HUDEP-2 (cell line): ENCODE data around the gene BTRC.
"Not testable (repeated sequence)": the region's sequence is repeated elsewhere in the genome, so short reads cannot be mapped to it uniquely, and the experiment has no call there.

ENCODE experiments used
- DNase-seq, 76 experiments: peaks; one replicate each; lab custom pipeline; 2025; ENCODE audit not compliant: unreplicated experiment in 76 of 76; lab: John Stamatoyannopoulos, UW

The BTRC gene

DNA sequence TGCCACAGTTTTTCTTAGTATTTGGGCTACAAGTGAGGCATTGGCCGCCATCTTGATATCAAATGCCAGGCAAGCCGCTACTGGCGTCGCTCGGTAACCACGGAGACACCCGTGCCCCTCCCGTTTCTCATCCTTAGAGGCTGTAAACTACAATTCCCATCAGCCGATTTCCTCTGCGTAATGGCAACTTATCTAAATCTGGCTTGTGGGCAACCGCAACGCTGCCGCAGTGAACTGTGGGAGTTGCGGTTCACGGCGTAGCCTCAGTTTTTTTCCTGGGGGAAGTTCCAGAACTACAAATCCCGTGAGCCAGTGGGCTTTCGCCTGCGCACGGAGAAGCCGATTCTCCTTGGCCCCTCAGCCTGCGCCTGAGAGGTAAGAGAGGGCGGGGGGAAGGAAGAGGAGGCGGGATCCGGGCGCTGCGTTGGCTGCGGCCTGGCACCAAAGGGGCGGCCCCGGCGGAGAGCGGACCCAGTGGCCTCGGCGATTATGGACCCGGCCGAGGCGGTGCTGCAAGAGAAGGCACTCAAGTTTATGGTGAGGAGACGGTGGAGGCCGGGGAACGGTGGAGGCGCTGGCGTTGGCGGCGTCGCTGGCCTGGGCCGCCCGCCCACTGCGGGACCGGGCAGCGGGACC is at the start of gene BTRC:
TSS of gene BTRC (plus strand) at position 474 of the 636 bp plus-strand sequence. CDS start at position 490, 16 bp downstream.
- DNase-seq, result peak in 75 of 76 experiments; percentile 44 to 99 (median 95)

DNA sequence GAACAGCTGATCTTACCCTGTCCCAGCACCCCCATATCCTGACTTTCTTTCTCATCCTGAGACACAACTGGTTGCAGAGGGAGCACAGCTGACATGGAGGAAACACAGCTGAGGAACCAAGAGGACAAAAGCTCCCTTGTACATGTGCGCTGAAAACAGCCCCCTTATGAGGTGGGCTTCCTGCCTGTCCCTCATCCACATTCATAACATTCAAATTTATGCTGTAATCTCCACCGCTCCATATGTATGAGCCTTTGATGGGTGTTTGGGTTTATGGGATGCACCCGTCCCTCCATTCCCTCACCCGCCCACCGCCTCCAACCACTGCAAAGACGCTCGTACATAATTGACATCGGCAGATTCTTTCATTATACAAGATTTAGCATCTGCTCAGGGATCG is 49.6 kb upstream of the BTRC start:
- no peak for DNase-seq

DNA sequence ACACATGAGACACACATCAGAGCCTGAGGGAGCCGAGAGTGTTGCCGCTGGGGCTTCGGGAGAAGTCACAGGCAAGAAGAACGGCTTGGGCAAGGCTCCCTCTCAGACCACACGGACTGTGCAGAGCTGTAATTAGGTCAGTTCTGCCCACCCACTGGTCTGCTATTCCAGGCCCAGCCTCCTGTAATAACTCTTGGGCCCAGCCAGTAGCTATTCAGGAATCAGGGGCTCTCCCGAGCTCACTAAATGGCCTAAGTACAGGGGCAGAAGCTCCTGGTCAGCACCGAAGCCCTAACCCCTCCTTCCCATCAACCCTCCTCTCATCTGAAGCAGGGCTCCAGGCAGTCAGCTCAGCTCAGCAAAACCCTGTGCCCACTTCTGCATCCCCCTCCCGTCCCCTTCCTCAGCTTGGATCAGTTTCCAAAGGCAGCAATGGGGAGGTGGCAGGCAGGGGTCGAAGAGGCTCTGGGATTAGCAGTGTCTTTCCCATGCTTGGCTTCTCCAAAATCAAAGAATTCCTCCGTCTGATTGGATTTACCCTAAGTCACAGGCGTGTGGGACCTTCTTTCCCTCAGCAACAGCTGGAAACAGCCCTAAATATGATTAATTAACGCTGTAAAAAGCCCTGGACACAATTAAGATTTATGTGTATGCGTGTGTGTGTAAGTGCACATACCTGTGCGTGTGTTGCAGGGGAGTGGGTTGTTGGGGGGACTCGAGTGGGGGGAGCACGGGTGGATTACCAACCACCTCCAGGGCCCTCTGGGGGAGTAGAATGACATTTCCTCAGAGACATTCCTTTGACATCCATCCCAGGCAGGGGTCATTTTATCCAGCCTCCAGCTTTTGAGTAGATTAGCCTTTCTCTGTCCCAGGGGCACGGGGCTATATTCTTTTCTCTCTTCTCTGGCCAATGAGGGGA is 48.4 kb upstream of the BTRC start:
- DNase-seq, result no peak

- peak in 4 of 76 experiments; percentile 6 to 19 (median 10) for DNase-seq
These were observed 45.9 kb upstream of the BTRC start for GRCh38 chr10:101308051-101308450.

- DNase-seq, result no peak
These were observed 43.3 kb upstream of the BTRC start for GRCh38 chr10:101310529-101311184.

GRCh38 chr10:101311185-101312066 is 42.5 kb upstream of the BTRC start:
- DNase-seq, result peak in 1 of 76 experiments; percentile 5

DNA sequence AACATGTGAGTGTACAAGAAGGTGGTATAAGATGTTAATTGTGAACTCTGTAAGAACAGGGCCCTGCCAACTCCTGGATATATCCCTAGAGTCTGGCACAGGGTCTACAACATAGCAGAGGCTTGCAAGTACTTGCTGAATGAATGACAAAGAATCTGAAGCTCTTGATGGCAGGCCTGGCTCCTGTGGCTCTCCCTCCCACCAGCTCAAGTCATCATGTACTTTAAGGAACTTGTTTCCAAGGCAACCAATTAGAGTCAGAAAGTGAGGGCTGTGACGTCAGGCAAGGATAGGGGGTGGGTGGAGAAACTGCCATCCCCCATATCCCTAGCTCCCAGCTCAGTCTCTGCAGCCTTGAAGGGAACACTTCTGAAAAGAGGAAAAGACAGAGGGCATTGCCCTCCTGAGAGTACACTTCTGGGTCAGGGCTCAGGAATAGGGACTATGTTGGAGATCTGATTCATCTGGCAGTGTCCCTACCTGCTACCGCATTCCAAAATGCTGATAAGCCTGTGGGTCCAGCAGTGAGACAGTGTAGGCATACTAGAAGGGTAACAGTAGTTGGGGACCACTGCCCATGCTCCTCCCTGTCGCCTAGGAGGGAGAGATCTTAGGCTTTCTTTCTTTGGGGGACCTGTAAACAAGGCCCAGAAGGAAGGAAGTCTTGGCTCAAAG is 34.6 kb upstream of the BTRC start:
- DNase-seq, result no peak

DNA sequence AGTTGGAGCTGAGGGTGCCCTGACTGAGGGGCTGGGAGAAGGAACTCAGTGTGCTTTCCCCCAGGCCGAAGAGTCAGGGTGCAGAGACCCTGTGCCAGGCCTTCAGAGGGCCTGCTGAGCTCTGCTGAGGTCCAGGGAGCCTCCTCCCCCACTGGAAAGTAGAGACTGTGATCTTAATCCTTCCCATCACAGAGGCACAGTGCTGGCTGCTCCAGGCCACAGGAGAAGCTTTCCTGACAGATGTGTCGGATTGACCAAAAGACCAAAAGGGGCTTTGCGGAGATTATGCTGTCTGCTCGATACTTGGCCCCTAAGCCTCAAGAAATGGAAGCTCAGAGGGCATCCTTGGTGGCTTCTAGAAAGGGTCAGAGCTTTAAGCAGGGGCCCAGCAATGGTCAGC is 32.9 kb upstream of the BTRC start:
- no peak for DNase-seq

DNA sequence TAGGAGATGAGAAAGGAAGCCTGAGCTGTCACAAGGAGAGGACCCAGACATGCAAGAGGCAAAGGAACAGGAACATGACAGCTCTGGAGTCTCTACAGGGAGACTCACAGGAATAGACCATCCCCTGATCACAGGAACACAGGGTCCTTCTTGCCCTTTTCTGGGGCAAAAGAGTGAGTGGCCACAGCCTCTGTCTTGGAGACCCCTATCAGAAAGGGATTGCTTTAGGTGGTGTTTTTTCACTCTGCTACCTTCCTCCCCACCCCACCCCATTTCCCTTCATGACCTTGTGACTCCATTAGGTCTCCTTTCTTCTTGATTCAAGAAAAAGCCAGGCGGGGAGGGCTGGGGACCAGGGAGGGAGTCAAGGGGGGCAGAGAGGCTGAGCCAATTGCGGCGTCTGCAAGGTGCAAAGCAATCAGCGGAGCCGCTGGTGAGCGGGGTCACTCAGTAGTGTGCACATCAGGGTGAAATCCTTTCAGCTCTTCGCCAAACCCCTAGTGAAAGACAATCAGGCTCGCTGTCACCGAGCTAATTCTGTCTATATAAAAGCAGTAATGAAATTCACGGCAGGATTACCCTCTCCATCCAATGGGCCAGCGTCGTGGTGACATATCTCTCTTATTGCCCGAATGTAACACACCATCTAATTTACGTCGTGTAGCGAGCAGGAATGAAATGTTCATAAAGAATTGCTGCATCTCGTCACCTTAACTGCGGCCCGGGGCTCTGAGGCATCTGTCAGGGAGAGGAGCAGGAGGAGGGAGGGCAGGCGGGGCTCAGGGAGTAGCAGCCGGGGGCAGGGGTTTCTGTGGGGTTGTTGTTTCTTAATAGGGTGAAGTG is 31.5 kb upstream of the BTRC start:
- no peak for DNase-seq

DNA sequence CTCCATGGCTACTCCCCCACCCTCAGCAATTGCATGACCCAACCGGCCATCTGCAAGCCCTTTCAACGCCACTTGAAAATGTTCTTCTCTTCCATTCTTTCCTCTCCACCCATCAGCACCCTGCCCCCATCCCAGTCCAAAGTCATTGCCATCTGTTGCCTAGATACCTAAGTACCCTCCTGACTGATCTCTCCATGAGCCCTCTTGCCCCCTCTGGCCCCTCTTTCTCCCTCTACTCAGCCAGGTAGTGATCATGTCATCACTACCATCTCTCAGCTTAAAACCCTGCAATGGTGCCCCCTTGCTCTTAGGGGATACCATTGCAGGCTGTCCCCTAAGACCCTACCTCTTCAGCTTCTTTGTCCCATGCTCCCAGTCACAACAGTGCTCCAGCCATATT is 30.5 kb upstream of the BTRC start:
- DNase-seq, result no peak

DNA sequence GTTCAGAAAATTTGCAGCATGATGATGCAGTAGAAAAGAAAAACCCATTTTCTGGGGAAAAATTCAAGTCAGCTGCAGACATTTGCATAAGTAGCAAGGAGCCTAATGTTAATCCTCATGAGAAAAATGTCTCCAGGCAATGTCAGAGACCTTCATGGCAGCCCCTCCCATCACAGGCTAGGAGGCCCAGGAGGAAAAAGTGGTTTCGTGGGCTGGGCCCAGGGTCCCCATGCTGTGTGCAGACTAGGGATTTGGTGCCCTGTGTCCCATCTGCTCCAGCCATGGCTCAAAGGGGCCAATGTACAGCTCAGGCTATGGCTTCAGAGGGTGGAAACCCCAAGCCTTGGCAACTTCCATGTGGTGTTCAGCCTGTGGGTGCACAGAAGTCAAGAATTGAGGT is 26.5 kb upstream of the BTRC start:
- not testable (repeated sequence) for DNase-seq

DNA sequence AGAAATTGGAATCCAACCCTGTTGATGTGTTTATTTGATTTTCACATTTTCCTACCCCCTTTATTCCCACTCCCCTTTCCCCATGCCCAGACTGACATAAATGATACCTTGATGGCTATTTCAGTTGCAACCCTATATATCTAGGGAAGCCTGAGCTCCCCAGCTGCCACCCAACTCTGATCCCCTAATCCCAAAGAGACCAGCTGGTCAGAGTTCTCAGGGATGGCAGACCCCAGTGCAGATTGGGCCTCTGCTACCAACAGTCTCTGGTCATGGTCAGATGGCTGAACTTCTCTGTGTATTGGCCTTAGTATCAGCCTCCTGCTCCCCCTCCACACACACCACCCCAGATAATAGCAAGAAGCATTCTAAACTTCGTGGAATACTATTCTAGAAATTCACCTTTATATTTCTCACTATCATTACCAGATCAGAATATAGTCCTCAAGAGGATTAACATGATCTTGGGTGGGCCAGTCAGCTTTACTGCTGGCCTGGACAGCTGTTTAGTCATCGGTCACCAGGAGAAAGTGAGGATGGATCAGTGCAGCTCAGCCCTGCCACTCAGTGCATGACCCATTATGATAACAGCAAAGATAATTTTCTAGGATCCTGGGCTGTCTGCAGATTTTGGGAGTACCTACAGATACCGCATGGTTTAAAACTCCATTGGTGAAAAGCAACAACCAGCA is 24.5 kb upstream of the BTRC start:
- no peak for DNase-seq

DNA sequence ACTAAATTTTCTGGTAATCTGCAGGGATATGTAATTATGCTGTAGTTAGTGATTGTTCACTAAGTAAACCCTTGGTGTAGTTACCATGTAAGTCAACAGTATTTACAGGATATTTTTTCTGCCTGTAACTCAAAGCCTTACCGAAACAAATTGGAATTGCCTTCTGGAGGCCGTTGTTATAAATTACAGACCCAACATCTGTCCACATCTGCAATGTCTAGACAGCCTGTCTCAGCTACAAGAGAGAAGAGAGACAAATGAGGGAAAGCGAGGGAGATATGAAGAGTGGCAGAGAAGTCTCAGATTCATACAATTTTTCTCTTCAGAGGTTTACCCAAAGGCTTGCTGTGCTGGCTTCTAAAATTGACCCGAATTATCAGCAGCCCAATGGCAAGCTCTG is 23.7 kb upstream of the BTRC start:
- DNase-seq, result no peak

- no peak for DNase-seq
These were observed 23.2 kb upstream of the BTRC start for GRCh38 chr10:101330631-101331225.

DNA sequence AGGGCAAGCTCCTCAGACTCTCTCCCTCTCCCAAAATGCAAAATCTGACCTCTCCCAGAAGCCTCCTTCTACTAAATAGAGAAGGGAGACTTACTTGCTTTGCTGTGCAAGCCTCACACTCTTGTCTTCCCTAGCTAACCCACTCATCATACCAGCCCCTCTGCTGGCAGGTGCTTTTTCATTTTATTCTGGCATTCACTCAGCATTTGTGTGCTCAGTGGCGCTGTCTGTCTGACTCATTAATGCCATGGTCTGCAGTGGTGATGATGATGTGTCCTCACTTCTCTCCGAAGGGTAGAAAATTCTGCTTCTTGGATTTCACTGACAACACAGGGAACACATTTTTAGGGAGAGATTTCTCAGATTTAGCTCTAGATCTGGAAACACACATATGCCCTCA is 22.0 kb upstream of the BTRC start:
- no peak for DNase-seq

DNA sequence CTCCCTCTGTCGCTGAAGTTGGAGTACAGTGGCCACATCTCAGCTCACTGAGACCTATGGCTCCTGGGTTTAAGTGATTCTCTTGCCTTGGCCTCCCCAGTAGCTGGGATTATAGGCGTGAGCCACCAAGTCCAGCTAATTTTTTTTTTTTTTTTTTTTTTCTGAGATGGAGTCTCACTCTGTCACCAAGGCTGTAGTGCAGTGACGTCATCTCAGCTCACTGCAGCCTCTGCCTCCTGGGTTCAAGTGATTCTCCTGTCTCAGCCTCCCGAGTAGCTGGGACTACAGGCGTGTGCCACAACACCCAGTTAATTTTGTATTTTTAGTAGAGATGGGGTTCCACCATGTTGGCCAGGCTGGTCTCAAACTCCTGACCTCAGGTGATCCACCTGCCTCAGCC is 19.7 kb upstream of the BTRC start:
- not testable (repeated sequence) for DNase-seq

GRCh38 chr10:101336382-101336781 is 17.6 kb upstream of the BTRC start:
- no peak for DNase-seq

DNA sequence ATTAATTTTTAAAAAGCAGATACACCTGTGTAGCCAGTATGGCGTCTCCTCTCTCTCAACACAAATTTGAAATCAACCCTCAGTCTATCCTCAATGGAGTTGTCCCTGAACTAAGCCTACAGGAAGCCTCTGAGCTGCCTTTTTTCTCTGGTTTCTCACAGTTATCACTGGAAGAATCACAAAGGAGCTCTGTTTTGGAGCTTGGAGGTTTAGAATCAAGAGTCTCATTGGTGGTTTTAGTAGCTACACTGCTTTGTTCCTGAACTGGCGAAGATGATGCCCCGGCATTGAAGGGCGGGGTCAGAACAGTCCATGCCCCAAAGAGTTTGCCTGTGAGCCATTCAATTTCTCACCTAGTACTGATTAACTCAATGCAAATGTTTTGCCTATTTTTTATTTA is 16.1 kb upstream of the BTRC start:
- DNase-seq, result no peak
